A673 (cell line): ENCODE measurements around the gene REXO1.

ENCODE experiments used
- EZH2 ChIP-seq: fragments of 200-600 bp; sonication (generic); IDR thresholded peaks from 2 replicates; pipeline ENCODE4 v1.6.1; 2017; ENCODE audit warnings: borderline replicate concordance, low read depth, mild to moderate bottlenecking, mixed read lengths, antibody characterized with exemption, low read length; ENCODE audit not compliant: poor library complexity, severe bottlenecking
- TF ChIP-seq, protein P1 (sequence below): fragments of 300-800, 200-600 bp; sonication (generic); conservative IDR thresholded peaks from 2 replicates; pipeline ENCODE4 v1.5.1; 2017; ENCODE audit warnings: low read depth, mild to moderate bottlenecking, antibody characterized with exemption, low read length, moderate library complexity, mixed read lengths

DNA sequence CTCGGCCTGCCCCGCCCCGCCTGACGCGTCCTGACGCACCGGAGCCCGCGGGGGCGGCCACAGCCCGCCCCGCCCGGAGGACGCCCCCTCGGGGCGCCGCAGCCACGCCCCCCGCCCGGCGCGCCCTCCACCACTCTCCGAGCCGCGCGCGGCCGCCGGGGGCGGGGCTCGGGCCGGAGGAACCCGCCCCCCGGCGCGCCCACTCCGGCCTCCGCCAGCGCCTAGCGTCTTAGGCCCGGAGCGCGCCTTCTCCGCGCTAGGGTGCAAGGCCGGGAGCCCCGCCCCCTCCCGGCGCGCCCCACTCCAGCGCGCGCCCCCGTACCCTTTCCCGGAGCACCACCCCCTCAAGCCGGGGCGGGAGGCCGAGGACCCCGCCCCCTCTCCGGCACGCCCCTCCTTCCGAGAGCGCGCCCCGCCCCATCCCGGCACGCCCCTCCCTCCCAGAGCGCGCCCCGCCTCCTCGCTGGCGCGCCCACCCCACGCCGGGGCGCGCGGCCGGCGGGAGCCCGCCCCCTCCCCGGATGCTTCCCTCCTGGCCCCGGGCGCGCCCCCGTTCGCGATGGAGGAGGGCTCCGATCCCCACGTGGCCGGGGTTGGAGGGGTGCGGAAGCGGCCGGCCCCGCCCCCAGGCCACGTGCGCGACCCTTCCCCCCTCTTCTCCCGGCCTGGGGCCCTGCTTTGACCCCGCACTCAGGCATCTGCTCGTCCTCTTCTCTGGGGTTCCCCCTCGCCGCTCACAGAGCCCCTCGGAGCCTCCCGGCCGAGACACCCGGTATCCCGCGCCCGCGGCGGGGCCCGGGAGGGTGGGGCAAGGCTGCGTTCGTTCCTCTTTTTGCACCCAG lies 15.6 kb upstream of the REXO1 start:
- TF ChIP-seq, protein P1, sequence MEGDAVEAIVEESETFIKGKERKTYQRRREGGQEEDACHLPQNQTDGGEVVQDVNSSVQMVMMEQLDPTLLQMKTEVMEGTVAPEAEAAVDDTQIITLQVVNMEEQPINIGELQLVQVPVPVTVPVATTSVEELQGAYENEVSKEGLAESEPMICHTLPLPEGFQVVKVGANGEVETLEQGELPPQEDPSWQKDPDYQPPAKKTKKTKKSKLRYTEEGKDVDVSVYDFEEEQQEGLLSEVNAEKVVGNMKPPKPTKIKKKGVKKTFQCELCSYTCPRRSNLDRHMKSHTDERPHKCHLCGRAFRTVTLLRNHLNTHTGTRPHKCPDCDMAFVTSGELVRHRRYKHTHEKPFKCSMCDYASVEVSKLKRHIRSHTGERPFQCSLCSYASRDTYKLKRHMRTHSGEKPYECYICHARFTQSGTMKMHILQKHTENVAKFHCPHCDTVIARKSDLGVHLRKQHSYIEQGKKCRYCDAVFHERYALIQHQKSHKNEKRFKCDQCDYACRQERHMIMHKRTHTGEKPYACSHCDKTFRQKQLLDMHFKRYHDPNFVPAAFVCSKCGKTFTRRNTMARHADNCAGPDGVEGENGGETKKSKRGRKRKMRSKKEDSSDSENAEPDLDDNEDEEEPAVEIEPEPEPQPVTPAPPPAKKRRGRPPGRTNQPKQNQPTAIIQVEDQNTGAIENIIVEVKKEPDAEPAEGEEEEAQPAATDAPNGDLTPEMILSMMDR: no peak
- no peak for TF ChIP-seq EZH2
